Effector CD8-positive, alpha-beta T cell (primary cell): ENCODE measurements around the gene GLP2R.

Experiments used
- DNase-seq: peaks from one replicate; lab custom pipeline; 2025; lab: John Stamatoyannopoulos, UW

The GLP2R gene

DNA sequence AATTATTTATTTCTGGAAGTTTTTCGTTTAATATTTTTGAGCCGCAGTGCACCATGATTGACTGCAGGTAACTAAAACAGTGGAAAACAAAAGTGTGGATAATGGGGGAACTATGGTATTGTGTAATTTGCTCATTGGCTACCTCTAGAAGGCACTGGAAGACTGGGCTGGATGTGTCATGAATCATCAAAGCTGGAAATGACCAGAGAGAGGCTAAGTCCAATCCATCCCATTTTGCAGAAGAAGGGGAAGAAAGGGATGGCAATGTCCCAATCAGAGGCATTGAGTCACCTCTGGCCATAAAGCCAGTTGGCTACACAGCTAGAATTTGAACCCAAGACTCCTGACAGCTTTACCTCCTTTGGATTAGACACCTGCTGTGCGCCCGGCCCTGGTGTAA, 29.3 kb downstream of the GLP2R start:
- DNase-seq, result no peak

DNA sequence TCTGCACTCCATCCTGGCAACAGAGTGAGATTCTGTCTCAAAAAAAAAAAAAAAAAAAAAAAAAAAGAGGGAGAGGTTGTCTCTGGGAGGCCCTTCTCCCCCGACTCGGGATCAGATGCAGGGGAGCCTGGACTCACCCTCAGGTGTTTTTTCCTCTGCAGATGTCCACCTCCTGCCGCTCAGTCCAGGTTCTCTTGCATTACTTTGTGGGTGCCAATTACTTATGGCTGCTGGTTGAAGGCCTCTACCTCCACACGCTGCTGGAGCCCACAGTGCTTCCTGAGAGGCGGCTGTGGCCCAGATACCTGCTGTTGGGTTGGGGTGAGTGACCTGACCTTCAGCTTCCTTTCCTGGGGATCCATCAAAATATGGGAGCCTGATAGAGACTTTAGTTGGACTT, 34.1 kb downstream of the GLP2R start:
- DNase-seq, result no peak

DNA sequence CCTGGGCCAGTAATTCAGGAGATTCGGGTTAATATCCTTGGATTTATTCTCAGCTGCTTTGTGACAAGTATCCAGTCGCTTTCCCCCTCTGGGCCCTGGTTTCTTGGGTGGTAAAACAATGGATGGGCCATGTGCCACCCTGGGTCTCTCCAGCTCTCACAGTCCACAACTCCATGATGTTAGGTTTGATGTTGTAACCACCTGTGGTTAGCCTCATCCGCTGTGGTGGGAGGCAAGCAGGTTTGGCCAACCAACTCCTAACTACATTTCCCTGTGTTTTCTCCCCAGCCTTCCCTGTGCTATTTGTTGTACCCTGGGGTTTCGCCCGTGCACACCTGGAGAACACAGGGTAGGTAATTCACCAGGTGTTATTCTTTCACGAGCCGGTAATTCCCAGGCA, 35.1 kb downstream of the GLP2R start:
- DNase-seq, result no peak

DNA sequence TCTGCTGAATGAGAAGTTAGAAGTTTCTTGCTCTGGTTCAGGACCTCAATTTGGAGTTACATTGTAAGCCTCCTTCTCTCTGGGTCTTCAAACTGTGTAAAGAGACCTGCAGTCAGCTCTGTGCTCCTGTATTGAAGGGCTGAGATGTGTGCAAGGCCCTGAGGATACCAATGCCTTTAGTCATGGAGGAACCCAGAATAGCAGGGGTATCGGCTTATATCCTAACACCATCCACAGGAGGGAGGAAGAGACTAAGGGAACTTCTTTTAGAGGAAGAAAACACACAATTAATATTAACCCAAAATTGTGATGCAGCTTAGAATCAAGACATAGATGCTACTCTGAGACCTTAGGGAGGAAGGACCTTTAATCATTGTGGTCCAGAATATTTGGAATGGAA, 36.5 kb downstream of the GLP2R start:
- DNase-seq, result no peak

DNA sequence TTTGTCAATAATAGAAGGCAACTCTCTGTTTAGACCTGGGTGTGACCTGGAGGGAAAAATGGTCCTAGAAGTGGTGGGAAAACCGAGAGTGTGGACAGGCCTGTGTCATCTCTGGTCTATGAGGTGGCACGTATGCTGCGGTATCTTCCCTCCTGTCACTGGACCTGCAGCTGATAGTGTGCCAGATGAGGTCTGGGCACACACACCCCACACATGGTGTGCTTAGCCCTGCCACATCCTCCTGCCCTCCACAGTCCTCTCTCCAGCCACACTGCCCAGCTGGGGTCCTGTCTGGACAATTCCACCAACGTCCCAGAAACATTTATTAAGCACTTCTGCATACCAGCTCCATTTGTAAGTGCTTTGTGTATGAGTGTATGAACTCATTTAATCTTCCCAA, 37.2 kb downstream of the GLP2R start:
- no peak for DNase-seq

DNA sequence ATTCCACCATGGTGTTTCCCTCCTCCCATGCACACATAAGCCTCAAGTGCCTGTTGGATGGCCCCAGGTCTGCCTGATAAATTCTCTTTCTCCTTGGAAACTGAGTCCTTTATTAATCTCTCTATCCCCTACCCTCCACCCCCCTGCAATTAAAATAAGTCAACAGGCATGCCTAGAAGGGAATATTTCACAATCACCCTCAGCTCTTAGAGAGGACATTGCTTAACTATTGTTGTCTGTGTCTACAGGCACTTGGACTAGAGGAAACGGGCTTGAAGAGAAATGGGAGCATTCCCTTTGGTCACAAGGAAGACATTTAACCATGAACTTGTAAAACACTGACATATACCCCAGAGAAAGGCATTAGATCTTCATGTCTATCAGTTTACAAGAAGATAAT, 39.9 kb downstream of the GLP2R start:
- no peak for DNase-seq

DNA sequence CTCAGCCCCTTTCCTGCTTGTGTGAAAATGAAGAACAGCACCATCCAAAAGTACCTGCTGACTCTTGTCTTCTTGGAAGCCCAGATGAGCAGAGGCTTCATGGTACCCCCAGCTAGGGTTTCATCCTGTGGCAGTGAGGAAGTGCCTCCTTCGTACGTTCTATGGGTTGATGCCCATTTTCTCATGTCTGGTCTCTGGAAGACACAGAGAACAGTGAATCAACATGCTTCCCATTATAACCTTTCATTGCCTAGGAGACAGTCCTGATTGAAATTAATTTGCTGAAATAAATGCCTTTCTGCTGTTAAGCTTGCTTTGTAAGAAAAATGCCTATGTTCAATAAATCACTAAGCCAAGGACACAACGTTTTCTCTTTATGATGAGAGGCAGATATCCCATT, 42.8 kb downstream of the GLP2R start:
- DNase-seq, result no peak

DNA sequence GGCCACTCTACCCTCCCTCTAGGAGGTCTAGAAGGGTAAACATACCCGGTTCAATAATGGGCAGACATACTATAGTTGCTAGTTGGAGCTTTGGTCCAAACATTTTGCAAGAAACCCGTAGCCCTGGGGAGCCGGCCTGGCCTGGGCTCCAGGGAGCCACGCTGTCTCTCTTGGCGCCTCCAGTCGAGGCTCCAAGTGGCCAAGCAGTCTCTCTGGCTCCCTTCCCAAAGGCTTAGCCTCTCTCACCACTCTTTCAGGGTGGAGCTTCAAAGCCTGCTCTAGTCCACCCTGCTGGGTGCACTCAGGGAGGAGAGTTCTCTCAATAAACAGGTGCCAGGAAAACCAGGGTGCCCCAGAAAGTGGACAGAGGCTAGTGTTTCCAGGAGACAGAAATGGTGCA, 47.1 kb downstream of the GLP2R start:
- no peak for DNase-seq

DNA sequence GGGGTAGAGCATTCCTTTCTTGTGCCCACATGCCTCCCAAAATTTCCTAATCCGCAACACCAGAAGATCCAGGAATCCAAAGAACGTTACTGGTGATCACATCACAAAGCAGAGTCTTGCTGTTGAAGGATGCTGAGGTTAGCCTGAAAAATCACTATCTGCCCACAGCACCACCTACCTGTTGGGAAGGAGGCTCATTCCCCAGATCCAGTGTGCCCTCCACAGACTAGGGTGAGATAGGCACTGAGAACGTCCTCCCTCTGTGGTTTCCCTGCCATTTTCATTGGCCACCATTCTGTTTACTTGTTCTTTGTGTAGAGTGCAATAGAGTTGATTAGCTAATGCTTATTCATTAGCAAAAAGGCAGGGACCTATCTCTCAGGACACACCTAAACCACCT, 49.0 kb downstream of the GLP2R start:
- DNase-seq, result no peak

DNA sequence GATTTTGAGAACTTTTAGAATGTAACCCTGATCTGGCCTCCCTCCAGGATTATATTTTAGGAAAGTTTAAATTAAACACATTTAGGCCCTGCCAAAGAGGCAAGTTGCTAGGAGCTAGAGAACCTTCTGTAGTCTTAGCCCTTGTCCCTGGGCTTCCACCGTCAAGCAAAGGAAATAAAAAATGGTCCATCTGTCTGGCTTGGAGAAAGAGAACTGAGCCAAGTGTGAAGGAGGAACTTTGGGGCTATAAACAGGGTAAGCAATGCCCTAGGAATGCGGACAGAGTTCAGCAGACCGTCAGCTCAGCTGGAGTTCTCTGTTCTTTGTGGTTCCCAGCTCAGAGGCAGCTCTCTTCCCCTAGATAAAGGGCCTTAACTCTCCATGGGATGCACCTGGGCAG, 49.7 kb downstream of the GLP2R start:
- DNase-seq, result no peak

DNA sequence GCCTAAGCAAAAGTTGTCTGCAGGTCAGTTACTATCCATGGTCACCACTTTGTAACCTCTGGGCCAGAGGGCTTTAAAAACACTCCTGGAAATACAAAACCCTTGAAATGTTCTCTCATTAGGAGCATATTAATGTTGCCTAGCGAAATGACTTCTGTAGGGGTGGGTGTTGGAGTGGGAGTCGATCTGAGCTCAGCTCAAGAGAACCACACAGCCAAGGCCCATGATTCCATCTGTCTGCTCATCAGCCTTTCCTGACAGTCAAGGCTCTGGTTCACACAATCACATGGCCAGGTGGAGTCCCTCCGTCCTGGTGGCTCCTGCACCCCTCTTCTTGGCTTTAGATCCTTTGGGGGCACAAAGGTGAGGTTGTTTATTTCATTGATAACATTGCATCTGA, 52.6 kb downstream of the GLP2R start:
- no peak for DNase-seq

DNA sequence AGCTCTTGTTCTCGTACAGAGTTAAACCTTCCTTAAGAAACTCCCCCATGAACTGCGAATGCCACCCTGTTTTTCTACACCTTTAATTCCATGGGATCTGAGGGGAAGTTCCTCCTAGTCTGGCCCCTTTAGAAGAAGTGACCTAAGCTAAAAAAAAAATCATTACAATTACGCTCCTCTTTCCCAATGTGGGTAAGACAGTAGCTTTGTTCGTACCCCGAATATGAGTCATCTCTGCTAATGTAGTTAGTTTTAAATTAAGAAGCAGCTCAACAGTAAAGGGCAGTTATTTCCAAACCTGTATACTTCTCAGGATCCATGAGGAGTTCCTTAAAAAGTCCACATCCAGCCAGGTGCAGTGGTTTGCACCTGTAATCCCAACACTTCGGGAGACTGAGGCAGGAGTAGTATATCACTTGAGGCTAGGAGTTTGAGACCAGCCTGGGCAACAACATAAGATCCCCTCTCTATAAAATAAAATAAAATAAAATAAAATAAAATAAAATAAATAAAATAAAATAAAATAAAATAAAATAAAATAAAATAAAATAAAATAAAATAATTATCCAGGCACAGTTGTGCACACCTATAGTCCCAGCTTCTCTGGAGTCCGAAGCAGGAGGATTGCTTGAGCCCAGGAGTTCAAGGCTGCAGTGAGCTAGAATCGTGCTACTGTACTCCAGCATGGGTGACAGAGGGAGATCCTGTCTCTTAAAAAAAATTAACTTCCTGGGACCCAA, 53.2 kb downstream of the GLP2R start:
- DNase-seq, result no peak

DNA sequence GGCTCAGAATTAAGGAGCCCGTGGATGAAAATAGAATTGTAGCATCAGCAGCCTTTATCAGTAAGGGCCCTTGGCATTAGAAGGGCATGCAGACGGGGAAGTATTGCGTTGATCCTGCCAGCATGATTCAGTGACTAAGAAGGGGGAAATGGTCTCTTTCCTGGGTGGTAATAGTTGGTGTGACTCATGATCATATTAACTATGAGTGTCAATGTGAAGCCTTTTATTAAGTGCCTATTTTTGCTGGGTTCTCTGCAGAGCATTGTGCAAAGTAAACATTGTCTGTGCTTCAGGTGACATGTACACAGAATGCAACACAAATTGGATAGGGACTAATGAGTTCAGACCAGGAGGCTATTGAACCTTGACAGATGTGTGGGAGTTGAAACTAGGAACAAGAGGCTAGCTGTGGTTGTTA, 54.9 kb downstream of the GLP2R start:
- DNase-seq, result no peak

DNA sequence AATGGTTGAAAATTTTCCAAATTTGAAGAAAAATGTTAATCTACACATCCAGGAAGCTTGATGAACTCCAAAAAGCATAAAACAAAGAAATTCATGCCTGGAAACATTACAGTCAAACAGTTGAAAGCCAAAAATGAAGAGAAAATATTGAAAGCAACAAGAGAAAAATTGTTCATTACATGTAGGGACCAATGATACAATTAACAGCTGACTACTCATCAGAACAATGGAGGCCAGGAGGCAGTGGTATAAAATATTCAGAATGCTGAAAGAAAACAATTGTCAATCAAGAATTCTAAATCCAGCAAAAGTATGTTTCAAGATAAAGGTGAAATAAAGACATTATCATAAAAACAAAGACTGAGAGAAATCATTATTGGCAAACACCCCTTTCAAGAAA, 57.7 kb downstream of the GLP2R start:
- no peak for DNase-seq

DNA sequence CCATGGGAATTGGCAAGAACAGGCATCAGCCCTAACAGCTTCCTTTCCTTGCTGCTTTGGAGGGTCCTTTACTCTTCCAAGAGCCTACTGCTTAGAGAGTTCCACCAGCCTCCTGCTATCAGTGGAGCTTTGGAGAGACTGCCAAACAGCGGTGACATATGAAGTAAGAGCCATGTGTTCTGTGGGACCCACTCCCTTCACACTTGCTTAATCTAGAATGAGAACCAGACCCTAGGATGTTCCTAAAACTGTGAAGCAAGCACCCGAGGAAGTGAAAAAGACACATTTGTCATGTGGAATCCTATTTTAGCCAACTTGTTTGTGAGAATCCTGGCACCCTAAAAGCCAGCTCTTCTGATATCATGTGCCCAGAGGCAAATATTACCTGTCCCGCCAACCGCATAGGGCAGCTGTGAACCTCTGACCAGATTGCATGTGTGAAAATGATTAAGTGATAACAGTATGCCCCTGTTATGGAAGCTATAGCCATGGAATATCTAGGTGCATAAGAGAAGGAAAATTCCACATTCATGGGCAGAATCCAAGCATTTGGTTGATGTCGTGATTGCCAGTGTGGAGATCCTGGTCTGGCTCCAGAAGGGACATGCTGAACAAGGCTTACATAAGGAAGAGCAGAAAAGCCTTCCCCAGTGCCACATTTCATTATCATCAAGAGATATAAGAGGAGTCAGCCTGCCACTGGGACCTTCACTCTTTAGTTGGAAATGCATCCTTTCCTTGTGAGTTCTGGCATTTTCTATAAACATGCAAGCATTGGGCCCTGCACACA, 60.6 kb downstream of the GLP2R start:
- no peak for DNase-seq

DNA sequence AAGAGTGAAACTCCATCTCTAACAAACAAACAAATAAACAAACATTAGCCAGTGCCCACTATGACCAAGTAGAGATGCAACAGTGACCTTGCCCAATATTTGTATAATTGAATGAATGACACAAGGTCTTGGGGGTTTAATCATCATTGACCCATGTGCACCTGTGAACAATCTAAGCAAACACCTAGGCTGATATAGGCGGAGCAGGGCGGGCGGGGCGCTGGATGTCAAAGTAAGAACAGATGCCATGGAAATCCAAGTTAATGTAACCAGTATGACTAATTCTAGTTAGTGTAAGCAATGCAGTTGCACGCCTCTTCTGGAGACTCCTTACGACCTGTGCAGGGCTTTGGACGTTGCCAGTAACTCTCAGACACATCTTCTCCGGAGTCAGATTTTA, 61.8 kb downstream of the GLP2R start:
- DNase-seq, result no peak

DNA sequence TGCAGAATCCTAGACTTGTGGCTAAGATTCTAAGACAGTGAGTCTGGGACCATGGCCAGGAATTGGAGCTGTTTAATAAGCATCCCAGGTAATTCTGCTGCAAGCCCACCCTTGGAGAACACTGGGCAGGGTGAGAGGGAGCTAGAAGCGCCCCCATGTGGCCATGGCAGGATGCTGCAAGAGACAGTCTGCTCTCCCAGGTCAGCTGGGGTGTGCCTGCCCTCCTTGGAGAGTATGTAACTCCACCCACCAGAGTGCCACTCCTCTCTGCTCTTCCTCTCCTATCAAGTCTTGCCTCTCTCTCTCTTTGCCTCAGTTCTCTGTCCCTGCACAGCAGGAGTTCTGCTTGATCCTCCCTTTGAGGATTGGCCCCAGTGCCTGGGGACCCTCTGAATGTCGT, 64.4 kb downstream of the GLP2R start:
- DNase-seq, result no peak

DNA sequence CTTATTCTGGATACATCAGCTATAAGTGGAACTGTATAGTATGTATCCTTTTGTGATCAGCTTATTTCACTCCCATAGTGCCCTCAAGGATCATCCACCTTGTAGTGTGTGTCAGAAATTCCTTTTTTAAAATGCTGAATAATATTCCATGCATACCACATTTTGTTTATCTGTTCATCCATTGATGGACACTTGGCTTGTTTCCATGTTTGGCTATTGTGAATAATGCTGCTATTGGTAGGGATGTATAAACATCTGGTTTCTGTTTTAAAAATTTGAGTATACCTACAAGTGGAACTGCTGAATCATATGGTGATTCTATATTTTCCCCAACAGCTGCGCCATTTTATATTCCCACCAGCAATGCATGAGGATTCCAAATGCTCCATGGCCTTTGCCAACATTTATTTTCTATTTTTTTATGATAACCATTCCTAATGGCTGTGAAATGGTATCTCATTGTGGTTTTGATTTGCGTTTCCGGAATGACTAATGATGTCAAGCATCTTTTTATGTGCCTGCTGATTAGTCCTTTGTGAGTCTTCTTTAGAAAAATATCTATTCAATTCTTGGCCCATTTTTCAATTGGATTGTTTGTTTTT, 67.8 kb downstream of the GLP2R start:
- DNase-seq, result no peak

DNA sequence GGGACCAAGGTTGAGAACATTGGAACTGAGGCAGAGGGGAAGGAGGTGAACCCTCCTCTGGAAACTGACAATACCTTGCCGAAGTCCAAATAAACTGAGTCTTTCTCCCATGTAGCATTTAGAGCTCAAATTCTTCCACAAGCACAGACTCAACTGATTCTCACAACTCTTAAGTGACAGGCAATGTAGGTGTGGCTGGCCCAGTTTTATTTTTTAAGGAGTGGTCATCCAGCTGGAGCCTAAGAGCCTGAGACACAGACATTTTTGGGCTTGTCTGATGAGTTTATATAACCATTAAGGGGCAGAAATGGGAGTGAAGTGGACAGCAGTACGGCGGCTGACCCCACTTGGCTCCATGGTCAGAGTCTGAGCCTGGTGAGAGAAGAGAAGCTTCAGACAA, 68.5 kb downstream of the GLP2R start:
- no peak for DNase-seq

DNA sequence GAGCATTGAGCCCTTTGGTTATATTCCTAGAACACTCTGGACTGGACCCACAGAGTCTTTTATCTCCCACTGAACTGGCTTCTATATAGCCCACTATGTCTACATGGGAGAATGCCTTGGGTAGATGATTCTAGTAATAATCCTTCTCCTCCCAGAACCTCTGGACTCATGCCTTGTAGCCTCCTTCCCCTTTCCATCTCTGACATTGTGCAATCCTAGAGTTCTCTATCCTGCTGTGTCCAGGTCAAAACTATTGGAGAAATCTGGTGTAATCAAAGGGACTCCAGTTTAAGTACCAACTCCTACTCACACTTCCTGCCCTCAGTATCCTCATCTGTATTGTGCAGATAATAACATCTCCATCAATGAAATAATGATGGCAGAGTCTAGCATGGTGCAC, 70.2 kb downstream of the GLP2R start:
- no peak for DNase-seq

DNA sequence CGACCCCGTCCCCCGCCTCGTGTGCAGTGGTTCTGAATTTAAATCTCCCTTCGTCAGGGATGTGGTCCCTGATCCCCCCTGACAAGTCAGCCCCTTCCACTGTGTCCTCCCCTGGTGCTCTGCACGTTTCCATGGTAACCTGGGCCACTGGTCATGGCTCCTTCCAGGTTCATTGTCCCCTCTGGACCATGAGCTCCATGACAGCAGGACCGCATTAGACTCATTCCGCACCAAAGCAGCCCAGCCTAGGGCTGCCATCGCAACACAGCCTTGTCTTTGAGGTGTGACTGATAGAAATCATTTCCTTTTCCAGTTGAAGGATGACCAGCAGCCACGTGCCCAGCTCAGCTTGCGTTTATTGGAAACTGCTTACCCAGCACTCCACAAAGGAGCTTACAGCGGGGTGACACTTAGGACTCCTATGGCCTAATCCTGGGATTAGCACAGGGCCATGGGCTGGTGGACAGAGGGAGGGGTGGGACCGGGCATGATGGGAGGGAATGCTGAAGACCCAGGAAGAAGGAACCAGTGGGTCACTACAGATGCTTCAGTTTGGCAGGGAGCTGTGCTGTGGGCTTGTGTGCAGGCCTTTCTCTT, 71.7 kb downstream of the GLP2R start:
- no peak for DNase-seq

DNA sequence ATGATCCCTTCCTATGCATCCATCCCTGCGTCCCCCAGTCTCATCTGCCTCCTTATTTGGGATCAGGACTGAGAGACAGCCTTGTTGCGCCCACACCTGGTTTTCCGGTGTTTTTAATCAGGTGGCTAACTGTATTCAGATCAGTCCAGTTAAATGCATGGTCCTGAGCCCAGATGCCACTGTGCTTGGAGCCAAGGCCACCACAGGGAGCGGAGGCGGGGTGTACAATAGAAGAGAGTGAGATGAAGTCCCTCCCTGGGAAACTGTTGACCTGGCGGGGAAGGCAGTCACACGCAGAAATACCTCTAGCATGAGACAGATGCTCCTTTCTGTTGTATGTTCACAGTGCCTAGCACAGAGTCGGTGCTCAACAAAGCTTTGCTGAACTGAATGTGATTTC, 73.1 kb downstream of the GLP2R start:
- no peak for DNase-seq
